GM10266 (cell line): ENCODE data around the gene SMR3A.

Source experiments
- DNase-seq: peaks from one replicate; pipeline ENCODE4 v3.0.0; 2012; ENCODE audit errors: extremely low spot score
- TF ChIP-seq, protein P1 (sequence below): IDR thresholded peaks from 2 replicates; pipeline ENCODE4 v1.5.1; 2012; ENCODE audit warnings: mild to moderate bottlenecking, low read depth; ENCODE audit not compliant: control insufficient read depth, insufficient read depth; ENCODE audit errors: missing control alignments

SMR3A gene

DNA sequence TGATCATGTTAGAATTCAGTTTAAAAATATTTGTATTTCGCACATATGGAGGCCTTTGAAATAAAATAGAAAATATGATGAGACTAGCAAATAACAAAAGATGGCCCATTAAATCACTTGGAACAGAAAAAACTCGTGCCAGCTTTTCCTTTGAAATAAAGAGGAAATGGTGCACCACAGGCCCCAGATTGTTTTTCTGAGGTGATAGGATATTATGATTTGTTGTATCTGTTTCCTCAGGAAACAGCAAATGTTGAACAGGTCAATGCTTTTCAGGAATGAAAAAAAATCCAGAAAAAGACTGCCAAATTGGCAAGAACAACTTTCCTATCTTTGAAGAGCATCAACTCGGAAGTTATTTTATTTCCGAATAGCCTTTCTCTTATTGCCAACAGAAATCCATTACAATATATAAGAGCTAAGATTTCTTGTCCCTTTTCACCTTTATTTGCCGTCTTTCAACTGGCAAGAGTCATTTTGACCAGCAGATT, 22.2 kb downstream of the SMR3A start, which contains the start of gene SMR3B:
TSS of gene SMR3B (plus strand) at position 441 of the 491 bp plus-strand sequence. CDS start 1,380 bp downstream, outside the sequence.
- DNase-seq = no peak
- TF ChIP-seq, protein P1, sequence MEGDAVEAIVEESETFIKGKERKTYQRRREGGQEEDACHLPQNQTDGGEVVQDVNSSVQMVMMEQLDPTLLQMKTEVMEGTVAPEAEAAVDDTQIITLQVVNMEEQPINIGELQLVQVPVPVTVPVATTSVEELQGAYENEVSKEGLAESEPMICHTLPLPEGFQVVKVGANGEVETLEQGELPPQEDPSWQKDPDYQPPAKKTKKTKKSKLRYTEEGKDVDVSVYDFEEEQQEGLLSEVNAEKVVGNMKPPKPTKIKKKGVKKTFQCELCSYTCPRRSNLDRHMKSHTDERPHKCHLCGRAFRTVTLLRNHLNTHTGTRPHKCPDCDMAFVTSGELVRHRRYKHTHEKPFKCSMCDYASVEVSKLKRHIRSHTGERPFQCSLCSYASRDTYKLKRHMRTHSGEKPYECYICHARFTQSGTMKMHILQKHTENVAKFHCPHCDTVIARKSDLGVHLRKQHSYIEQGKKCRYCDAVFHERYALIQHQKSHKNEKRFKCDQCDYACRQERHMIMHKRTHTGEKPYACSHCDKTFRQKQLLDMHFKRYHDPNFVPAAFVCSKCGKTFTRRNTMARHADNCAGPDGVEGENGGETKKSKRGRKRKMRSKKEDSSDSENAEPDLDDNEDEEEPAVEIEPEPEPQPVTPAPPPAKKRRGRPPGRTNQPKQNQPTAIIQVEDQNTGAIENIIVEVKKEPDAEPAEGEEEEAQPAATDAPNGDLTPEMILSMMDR = no peak

DNA sequence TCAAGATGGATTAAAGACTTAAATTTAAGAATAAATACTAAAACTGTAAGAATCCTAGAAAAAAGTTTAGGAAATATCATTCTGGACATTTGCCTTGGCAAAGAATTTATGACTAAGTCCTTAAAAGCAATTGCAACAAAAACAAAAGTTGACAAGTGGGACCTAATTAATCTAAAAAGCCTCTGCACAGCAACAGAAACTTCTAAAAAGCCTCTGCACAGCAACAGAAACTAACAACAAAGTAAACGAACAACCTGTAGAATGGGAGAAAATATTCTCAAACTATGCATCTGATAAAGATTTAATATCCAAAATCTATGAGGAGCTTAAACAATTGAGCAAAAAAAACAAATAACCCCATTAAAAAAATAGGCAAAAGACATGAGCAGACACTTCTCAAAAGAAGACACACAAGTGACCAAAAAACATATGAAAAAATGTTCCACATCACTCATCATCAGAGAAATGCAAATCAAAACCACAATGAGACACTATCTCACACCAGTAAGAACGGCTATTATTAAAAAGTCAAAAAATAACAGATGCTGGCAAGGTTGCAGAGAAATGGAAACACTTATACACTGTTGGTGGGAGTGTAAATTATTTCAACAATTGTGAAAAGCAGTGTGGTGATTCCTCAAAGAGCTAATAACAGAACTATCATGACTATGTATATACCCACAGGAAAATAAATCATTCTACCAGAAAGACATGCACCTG, 31.7 kb downstream of the SMR3A start:
- DNase-seq = no peak
- TF ChIP-seq, protein P1 = no peak

DNA sequence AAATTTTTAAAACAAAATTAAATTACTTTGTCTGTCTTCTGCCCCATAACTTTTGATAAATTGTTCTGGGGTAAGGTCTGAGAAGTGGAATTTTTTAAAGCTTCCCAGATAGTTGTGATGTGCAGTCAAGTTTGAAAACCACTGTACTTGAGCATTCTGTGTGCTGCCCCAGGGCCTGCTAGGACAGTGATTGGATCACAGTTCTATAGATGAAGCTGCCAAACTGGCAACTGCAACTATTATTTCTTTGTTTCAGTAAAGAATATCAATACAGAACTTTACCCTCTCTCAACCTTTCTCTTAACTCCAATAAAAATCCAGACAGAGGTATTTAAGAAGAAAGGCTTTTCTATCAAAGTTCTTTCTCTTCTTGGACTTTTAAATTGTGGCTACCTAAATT, 37.0 kb downstream of the SMR3A start, which contains the start of gene OPRPN:
TSS of gene OPRPN (plus strand) at position 361 of the 400 bp plus-strand sequence. CDS start 1,346 bp downstream, outside the sequence.
- no peak for DNase-seq
- TF ChIP-seq, protein P1 = no peak

DNA sequence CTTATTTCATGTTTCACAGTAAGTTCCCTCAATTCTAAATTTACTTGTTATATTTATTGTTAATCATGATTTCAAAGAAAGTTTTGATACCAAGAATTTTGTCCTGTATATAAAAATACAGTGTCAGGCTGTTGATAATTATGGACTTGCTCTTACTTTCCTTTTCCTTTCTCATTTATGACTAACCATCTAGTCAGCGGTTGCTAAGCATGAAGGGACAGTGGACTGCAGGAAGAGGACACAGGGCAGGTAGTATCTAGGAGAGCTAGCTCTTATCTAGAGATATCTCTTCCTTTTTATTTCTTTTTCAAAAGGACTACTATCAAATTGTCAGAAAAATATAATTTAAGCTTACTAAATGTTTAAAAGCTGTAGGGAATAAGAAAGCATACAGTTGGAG, 38.8 kb downstream of the SMR3A start:
- TF ChIP-seq, protein P1 = no peak
- DNase-seq = no peak

DNA sequence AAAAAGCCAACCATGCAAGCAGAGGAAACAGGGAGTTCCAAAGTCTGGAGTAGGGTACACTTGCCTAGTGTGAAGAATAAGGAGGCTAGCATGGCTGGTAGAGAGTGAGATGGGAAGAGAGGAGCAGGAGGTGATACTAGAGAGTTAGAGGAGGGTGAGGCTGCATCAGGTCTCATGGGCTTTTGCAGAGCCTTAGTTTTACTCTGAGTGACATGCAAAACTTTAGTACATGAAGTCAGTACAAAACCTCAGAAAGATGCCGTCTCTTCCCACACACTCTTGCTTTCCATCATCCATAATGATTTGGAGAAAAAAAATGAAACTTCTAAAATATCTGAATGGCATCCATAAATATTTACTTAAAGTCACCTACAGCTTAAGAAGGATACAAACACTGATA, 42.2 kb downstream of the SMR3A start:
- DNase-seq = no peak
- TF ChIP-seq, protein P1 = no peak

DNA sequence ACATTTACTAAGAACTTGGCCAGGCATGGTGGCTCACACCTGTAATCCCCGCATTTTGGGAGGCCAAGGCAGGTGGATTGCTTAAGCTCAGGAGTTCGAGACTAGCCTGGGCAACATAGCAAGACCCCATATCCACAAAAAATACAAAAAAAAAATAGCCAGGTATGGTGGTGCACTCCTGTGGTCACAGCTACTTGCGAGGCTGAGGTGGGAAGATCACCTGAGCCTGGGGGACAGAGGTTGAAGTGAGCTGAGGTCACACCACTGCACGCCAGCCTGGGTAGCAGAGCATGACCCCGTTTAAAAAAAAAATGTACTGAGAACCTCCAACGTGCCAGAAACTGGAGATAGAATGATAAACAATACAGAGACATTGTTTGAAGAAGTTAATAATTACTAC, 45.2 kb downstream of the SMR3A start:
- TF ChIP-seq, protein P1 = no peak
- no peak for DNase-seq
